ENCODE data around the gene ZYG11A. TPM values are rescaled to one million over a fixed set of nuclear protein-coding genes. Genes with fewer than 3 reads are reported as not detected.
"Not testable (repeated sequence)": the region's sequence is repeated elsewhere in the genome, so short reads cannot be mapped to it uniquely, and the experiment has no call there.

ZYG11A gene
- 4.1 and 4.3 TPM in 2 replicates for total RNA-seq (2014; rRNA removed; shearing (Covaris generic))
- polyA plus RNA-seq (2014; cell fraction: nucleus; rRNA removed), result 6.5 and 7.9 TPM in 2 replicates

DNA sequence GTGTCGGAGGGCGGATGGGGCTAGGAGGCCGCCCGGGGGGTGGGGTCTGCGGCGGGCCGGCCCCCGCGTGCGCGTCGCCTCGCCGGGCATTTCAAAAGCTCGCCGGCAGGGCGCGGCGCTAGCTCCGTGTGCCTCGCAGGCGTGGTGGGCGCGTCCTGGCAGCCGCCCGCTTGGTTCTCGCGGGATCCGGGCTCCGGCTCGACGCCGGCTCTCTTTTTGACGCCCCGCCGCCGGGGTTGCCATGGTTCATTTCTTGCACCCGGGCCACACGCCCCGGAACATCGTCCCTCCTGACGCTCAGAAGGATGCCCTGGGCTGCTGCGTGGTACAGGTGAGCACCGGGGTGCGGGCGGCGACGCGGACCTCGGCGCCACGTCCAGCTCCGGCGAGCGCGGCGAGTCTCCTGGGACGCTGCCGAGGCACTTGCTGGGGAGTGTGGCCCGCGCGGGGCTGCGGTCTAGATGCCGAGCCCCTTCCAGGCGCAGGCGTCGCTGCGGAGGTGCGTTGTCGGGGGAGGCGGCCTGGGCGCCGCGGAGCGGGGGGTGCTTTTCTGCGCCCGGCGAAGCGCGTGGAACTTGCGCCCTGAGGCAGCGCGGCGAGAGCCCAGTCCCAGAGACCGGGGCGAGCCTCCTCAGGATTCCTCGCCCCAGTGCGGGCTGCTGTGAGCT, at the start of gene ZYG11A:
Gene ZYG11A (plus strand): TSS at position 118 of the 668 bp plus-strand sequence. CDS start 124 bp downstream, at position 242.
- DNase-seq (ENCODE audit: extremely low read depth, low read depth), result peak; percentile 71

DNA sequence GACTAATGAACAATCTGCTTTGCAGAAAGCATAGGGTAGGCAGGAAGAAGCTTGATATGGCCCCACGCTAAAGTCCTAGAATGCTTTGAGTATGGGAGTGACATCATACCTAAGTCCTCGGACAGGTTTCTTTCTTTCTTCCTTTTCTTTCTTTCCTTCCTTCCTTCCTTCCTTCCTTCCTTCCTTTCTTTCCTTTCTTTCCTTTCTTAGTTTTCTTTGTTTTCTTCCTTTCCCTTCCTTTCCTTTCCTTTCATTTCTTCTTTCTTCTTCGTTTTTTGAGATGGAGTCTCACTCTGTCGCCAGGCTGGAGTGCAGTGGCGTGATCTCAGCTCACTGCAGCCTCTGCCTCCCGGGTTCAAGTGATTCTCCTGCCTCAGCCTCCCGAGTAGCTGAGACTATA, 48.8 kb upstream of the ZYG11A start:
- not testable (repeated sequence) for DNase-seq (ENCODE audit: extremely low read depth, low read depth)

DNA sequence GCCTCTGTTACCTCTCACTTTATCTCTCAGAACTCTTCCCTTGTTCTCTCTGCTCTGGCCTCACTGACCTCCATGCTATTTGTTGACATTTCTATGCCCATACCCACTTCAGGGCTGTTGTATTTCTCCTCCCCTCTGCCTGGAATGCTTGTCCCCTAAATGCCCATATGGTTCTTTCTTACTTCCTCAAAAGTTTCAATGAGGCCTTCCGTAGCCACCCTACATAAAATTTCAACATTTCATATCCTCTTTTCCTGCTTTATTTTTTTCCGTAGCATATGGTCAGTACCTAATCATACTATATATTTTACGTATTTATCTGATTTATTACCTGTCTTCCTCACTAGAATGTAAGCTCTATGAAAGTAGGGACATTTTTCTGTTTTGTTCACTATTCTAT, 47.1 kb upstream of the ZYG11A start:
- no peak for DNase-seq (ENCODE audit: extremely low read depth, low read depth)

DNA sequence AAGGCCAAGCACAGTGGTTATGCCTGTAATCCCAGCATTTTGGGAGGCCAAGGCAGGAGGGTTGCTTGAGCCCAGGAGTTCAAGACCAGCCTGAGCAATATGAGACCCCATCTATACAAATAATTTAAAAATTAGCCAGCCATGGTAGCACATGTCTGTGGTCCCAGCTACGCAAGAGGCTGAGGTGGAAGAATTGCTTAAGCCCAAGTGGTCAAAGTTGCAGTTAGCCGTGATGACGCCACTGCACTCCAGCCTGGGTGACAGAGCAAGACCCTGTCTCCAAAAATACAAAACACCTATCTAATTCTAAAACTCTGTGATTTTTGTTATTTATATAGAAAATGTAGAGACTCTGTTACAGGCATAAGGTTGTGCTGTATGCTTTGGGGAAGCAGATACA, 44.2 kb upstream of the ZYG11A start:
- DNase-seq (ENCODE audit: extremely low read depth, low read depth), result no peak

DNA sequence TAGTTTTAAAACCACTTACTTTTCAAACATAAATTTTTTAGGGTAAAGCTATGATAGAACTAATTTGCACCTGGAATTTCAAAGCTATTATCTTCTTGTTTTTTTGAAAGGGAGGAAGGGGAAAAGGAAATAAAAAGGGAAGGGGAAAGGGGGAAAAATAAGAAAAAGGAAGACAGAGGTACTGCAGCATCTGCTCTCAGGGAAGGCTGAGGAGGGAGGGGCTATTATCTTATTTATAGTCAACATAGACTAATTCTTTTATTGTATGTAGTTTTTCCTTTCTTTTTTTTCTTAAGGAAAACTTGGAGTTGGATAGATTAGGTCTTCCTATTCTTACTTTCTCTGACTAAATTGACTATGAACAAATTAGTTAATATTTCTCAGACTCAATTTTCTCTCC, 41.5 kb upstream of the ZYG11A start:
- DNase-seq (ENCODE audit: extremely low read depth, low read depth), result no peak

DNA sequence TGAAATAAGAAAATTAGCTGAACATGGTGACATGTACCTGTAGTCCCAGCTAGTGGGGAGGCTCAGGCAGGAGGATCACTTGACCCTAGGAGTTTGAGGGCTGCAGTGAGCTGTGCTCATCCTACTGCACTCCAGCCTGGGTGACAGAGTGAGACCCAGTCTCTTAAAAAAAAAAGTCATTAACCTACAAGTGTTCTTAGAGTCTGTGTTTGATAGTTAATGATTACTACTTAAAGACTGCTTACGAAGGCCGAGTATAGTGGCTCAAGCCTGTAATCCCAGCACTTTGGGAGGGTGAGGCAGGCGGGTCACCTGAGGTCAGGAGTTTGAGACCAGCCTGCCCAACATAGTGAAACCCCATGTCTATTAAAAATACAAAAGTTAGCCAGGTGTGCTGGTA, 38.5 kb upstream of the ZYG11A start:
- DNase-seq (ENCODE audit: extremely low read depth, low read depth), result not testable (repeated sequence)

DNA sequence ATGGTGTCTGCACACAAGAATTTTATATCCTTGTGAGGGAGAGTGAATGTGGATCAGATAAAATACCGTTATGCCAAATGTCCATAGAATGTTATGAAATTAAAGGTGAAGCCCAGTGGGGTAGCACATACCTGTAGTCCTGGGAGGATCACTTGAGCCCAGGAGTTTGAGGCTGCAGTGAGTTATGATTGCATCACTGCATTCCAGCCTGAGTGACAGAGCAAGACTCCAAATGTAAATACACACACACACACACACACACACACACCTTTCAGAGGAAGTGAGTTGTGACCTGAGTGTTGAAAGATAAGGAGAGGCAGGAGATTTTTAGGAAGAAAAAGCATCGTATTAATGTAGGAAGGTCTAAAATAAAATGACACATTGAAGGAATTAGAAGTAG, 28.1 kb upstream of the ZYG11A start:
- no peak for DNase-seq (ENCODE audit: extremely low read depth, low read depth)

DNA sequence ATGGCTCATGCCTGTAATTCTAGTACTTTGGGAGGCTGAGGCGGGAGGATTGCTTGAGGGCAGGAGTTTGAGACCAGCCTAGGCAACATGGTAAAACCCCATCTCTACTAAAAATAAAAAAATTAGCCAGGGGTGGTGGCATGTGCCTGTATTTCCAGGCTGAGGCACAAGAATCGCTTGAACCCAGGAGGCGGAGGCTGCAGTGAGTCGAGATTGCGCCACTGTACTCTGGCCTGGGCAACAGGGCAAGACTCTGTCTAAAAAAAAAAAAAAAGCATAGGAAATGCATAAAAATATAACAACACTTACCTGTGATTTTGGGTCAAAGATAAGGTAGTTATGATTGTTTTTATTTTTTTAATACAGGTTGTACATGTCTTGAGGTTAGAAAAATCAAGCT, 21.7 kb upstream of the ZYG11A start:
- not testable (repeated sequence) for DNase-seq (ENCODE audit: extremely low read depth, low read depth)

DNA sequence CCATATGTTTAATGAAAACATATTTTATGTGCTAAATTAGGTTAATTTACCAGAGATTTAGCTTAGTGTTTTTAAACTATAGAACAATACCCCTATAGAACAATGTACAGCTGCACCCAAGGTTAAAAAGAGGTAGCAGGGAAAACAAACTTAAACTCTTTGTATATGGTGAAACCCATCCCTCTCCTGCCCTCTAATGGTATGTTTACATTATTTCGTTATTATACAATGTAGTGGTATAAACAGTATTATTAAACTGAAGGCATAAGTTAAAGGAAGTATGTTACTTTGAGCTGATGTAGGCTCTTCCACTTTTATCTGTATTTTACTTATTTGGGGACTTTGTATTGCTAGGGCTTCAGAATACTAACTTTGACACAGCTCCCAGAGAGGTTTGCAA, 16.7 kb upstream of the ZYG11A start:
- DNase-seq (ENCODE audit: extremely low read depth, low read depth), result no peak

DNA sequence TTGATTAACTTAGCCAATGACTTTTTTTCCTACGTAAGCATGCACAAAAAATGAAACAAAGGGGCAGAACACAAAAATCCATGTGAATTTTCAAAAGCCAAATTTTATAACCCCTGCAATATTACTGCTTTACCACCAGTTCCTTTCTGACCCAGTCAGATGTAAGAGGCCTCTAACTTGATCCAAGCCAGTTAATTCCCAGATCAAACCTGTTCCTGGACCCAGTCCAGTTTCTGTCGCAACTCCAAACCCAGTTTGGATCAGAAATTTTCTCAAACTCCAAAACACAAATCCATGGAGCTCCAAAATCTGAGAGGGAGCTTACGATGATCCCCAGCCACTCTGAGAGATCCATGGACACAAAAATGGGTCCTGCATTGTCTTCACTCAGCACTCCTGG, 7.8 kb upstream of the ZYG11A start:
- no peak for DNase-seq (ENCODE audit: extremely low read depth, low read depth)

DNA sequence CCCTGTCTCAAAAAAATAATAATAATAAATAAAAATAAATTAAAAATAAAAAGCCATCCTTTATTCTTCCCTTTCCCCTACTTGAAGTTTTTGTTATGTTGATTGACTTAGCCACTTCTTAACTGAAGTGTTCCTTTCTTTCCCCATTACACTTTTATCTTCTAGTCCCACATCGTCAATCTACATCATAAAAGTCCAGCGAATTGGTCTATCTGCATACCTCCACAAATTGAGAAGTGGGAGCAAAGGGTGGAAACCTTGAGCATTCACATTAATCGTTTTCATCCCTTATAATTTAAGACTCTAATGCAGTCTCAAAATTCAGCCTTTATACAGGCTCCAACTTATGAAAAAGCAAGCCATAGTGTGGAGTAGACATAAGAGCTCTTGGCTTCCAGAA, 6.5 kb upstream of the ZYG11A start:
- no peak for DNase-seq (ENCODE audit: extremely low read depth, low read depth)

DNA sequence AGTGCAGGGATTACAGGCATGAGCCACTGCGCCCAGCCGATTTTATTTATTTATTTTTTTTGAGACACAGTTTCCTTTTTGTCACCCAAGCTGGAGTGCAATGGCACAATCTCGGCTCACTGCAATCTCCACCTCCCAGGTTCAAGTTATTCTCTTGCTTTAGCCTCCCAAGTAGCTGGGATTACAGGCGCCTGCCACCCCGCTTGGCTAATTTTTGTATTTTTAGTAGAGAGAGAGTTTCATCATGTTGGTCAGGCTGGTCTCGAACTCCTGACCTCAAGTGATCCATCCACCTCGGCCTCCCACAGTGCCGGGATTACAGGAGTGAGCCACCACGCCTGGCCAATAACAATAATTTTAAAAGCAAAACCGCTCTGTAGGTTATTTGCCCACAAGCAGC, 3.4 kb upstream of the ZYG11A start:
- not testable (repeated sequence) for DNase-seq (ENCODE audit: extremely low read depth, low read depth)

DNA sequence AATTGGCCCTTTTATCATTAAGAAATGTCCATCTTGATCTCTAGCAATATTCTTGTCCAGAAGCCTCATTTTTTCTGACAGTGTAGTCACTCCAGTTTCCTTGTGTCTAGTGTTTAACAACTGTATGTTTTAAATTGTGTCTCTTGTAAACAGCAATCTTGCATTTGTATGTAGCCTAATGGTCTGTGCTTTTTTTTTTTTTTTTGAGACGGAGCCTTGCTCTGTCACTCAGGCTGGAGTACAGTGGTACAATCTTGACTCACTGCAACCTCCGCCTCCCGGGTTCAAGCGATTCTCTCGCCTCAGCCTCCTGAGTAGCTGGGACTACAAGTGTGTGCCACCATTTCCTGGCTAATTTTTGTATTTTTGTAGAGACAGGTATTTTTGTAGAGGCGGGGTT, 2.6 kb downstream of the ZYG11A start:
- not testable (repeated sequence) for DNase-seq (ENCODE audit: extremely low read depth, low read depth)

DNA sequence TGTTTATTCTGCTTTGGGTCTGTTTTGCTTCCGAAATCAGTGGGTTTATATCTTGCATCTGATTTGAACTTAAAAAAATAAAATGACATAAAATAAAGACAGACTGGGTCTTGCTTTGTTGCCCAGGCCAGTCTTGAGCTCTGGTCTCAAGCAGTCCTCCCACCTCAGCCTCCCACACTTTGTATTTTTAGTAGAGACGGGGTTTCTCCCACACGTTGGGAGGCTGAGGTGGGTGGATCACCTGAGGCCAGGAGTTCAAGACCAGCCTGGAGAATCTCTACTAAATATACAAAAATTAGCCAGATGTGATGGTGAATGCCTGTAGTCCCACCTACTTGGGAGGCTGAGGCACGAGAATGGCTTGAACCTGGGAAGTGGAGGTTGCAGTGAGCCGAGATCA, 5.9 kb downstream of the ZYG11A start:
- DNase-seq (ENCODE audit: extremely low read depth, low read depth), result no peak

DNA sequence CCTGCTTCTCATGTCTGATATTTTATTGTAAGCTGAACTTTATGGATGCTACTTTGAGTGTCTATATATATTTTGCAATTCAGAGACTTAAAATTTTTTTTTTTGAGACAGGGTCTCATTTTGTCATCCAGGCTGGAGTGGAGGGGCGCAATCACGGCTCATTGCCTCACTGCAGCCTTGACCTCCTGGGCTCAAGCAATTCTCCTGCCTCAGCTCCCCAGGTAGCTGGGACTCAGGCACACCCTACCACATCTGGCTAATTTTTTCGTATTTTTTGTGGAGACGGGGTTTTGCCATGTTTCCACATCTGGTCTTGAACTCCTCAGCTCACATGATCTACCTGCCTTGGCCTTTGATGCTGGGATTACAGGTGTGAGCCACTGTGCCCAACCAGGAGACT, 8.4 kb downstream of the ZYG11A start:
- DNase-seq (ENCODE audit: extremely low read depth, low read depth), result no peak

DNA sequence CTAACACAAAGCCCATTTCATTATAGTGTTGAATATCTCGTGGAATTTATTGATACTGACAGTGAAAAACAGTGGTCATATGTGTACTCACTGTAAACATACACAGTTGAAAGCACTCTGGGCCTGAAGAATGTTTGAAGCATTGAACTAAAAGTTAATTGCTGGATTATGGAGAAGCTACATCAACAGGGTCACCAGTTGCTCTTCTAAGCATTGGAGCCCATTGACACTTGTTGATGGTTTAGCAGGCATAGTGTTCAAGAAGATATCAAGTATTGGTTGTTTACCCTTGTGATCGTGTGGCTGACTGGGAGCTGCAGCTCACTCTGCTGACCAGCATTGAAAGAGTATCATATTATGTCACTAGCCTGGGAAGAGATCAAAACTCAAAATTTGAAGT, 10.3 kb downstream of the ZYG11A start:
- DNase-seq (ENCODE audit: extremely low read depth, low read depth), result no peak

DNA sequence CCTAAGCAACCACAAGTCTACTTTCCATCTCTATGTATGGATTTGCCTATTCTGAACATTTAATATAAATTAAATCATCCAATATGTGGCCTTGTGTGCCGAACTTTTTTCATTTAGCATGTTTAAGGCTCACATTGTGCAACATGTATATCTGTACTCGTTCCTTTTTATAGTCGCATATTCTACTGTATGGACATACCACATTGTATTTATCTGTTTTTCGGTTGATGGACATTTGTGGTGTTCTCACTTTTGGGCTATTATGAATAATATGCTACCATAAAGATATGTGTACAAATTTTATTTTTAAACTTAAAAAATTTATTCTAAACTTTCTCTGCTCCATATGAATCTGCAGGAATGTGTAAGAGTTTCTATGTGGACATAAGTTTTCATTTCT, 13.0 kb downstream of the ZYG11A start:
- no peak for DNase-seq (ENCODE audit: extremely low read depth, low read depth)

DNA sequence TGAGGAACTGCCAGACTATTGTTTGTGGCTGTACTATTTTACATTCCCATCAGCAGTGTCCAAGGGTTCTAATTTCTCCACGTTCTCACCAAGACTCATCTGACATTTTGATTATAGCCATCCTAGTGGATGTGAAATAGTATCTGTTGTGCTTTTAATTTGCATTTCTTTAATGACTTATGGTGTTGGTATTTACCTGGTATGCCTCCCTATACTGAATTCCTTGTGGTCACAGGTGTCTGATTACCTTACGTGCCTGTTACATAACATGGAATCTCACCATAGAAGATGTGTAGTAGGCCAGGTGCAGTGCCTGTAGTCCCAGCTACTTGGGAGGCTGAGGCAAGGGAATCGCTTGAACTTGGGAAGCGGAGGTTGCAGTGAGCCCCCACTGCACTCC, 13.5 kb downstream of the ZYG11A start:
- no peak for DNase-seq (ENCODE audit: extremely low read depth, low read depth)

DNA sequence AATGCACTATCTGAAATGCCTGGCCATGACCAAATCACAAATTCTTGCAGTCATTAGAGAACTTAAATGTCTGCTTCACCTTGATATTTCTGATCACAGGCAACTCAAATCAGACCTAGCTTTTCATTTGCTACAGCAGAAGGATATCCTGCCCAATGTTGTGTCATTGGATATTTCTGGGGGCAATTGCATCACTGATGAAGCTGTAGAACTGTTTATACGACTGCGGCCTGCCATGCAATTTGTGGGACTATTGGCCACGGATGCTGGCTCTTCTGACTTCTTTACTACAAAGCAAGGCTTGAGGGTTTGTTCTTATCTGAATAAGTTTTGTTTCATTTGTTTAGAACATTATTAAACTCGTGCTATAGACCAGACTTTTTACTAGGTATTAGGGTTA, 14.9 kb downstream of the ZYG11A start:
- no peak for DNase-seq (ENCODE audit: extremely low read depth, low read depth)

DNA sequence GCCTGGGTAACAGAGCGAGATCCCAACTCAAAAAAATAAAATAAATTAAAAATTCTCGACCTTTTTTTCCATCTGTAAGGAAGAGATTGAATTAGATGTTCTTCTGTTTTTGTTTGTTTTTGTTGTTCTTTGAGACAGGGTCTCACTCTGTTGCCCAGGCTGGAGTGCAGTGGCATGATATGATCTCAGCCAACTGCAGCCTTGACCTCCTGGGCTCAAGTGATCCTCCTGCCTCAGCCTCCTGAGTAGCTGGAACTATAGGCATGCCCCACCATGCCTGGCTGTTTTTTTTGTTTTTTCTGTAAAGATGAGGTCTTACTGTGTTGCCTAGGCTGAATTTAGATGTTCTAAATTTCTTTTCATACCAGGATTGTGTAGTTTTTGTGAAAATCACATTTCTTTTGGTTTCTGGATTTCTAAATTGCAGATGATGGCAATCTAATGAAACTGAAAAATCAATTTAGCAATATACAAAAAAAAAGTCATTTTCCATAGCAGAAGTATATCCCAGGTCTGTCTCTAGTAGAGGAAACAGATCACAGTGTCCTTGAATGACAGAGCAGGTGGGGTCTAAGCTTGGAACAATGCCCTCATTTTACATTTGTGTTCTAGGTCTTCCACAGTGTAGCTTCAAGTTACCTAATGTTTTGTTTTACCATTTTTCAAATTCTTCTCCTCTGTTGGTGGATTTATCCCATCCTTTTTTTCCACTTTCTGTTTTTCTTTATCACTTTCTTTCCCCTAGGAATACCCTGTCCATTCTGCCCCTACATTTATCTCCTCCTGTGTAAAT, 20.3 kb downstream of the ZYG11A start:
- DNase-seq (ENCODE audit: extremely low read depth, low read depth), result no peak

DNA sequence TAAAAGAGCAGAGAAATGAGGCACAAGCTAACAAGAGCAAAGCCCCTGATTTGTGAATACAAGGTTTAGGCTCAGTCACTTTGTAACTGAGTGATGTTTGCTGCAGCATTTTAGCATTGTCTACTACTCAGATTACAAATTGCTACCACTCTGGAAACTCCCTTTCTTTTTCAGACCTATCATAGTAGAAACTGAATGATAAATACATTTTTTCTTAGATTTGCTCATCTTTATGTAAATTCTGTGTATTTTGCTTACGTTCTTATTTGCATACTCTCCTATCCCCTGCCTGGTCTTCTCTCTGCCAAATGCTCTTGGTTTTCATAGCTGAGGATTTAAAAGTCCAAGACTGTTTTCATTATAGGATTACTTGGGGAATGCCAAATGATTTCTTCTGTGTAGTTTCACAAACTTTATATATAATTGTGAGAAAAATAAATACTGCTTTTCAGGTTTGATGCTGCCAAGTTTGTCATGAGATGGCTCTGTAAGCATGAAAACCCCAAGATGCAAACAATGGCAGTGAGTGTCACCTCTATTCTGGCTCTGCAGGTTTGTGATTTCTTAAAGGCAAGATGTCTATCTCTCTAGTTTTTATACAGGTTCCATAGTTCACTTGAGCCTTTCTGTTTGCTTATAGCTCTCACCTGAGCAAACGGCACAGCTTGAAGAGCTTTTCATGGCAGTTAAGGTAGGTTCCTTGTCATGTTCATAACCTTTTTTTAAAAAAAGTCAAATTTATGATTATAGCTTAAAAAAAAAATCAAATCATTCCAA, 24.7 kb downstream of the ZYG11A start:
- DNase-seq (ENCODE audit: extremely low read depth, low read depth), result no peak
